HEK293T (cell line): ENCODE data around the gene EPHA4.

Experiments
- ARNT ChIP-seq: fragments of 450-650 bp; IDR thresholded peaks from 2 replicates; pipeline ENCODE4 v1.6.1; 2017; ENCODE audit warnings: mild to moderate bottlenecking
- BHLHE40 ChIP-seq: fragments of 450-650 bp; IDR thresholded peaks from 2 replicates; pipeline ENCODE4 v1.6.1; 2016; ENCODE audit warnings: mild to moderate bottlenecking, moderate library complexity, borderline replicate concordance
- FOXA1 ChIP-seq: fragments of 450-650 bp; IDR thresholded peaks from 2 replicates; pipeline ENCODE4 v1.6.1; 2016; ENCODE audit warnings: mild to moderate bottlenecking
- SUZ12 ChIP-seq: fragments of 450-650 bp; IDR thresholded peaks from 2 replicates; pipeline ENCODE4 v1.6.1; 2016; ENCODE audit warnings: mild to moderate bottlenecking
- TARDBP ChIP-seq: fragments of 450-650 bp; IDR thresholded peaks from 2 replicates; pipeline ENCODE4 v1.6.1; 2016
- ZNF384 ChIP-seq: fragments of 450-650 bp; IDR thresholded peaks from 2 replicates; pipeline ENCODE4 v1.6.1; 2016

DNA sequence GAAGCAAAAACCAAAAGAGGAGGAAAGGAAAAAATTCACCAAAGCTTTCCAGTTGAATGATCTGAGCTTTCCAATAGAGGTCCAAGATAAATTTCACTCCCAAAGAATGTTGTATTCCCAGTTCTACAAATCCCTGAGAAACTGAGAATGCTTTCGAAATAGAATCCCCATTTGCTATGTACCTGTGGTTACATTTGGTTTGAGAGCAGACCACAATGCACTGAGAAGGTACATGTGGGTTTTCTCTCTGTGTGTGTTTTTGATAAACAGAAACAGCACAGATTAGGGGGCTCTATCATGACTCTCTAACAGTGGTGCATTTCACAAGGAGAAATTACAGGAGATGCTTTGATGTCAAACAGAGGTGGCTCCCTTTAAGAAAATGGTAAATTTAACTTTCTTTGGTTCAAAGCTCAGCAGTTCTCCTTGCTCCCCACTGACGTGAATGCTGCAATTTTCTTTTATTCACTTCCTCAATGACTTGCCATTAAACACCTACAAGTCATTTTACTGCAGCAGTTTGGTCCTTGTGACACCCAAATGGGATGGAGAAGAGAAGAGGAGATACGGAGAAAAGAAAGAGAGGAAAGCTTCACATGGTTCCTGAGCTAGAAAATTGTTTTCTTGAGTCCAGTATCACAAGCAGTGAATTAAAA is 108.7 kb downstream of the EPHA4 start:
- TF ChIP-seq SUZ12 (no peak), FOXA1 (no peak), BHLHE40 (no peak), TARDBP (no peak), ZNF384 (no peak), ARNT (no peak)
